Measurements from ENCODE around the gene APC2. TPM values are rescaled to one million over a fixed set of nuclear protein-coding genes. Genes with fewer than 3 reads are reported as not detected.

The APC2 gene
- total and polyA plus RNA-seq, 4 donors: under 0.01 to 0.06 (median 0.03) TPM

DNA sequence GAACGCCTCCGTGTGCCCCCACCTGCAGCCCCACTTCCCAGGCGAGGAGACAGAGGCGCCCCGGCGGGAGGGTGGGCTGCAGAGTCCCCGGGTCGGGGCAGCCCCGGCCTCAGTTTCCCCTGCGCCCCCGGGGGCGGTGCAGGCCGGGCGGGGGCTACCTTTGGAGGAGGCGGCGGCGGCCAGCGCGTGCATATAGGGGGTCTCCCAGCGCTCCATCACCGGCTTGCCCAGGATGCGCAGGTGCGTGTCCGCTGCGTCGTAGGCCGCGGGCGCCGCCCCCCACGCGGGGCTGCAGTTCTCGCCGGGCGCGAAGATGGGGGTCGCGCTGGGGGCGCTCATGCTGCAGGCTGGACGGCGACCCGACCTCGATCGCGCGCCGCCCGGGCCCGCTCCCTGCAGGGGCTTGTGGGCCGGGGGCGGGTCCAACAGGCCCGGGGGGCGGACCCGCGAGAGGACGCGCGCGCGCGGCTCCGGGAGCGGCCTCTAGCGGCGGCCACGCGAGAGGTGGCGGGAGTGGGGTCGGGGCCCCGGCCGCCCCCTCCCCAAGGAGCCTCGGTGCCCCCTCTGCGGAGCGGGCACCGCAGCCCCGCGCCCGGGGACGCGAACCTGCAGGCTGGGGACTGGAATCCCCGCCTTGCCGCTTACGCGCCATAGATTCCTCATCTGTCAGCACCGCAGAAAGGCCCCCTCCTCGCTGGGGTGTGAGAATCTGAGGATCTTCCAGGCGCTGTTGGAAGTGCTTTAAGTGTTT is 48.6 kb upstream of the APC2 start, which contains the start of gene GAMT:
TSS of gene GAMT (minus strand) at position 405 of the 751 bp plus-strand sequence. CDS start at position 339, 66 bp downstream.
- Histone ChIP-seq H3K4me3 (ENCODE audit: low read depth in 1 of 3, low read length in 3 of 3) (peak within 1 kb of the TSS; percentile 51 to 94 (median 72)), H3K4me1 (ENCODE audit: control insufficient read depth in 4 of 4, insufficient read depth in 4 of 4, low read length in 3 of 4) (peaks cover 18 to 49% (median 33%) of the 10 kb centered on the region in 4 donors), H3K27ac (ENCODE audit: low read depth in 1 of 2, low read length in 2 of 2) (peak within 1 kb of the TSS; percentile 73 to 89), H3K27me3 (ENCODE audit: control insufficient read depth in 4 of 4, insufficient read depth in 4 of 4, low read length in 3 of 4) (no peaks in the 10 kb centered on the region), H3K36me3 (ENCODE audit: control insufficient read depth in 4 of 4, insufficient read depth in 3 of 4, low read depth in 1 of 4, low read length in 3 of 4) (peaks cover 0 to 6% (median 2%) of the 10 kb centered on the region in 4 donors), H3K9ac (ENCODE audit: low read depth in 1 of 2, low read length in 2 of 2) (peak within 1 kb of the TSS; percentile 64 to 70), H3K9me3 (ENCODE audit: control insufficient read depth in 4 of 4, low read length in 3 of 4) (no peaks in the 10 kb centered on the region)
- no peak for DNase-seq (ENCODE audit: low spot score)
- TF ChIP-seq RAD21 (IDR thresholded peaks at IDR 0.05) (no peak), SP1 (IDR thresholded peaks at IDR 0.05) (no peak), FOXA2 (IDR thresholded peaks at IDR 0.05) (no peak), ATF3 (IDR thresholded peaks at IDR 0.05) (no peak), CTCF (IDR thresholded peaks at IDR 0.05; ENCODE audit: low read depth, low read length, missing input control) (peak; percentile 38), GABPA (IDR thresholded peaks at IDR 0.05 in 1 of 2, conservative IDR thresholded peaks at IDR 0.05 in 1 of 2) (no peak), EGR1 (IDR thresholded peaks at IDR 0.05; ENCODE audit: low read depth in 2 of 2) (no peak)
- TF ChIP-seq, protein P1, sequence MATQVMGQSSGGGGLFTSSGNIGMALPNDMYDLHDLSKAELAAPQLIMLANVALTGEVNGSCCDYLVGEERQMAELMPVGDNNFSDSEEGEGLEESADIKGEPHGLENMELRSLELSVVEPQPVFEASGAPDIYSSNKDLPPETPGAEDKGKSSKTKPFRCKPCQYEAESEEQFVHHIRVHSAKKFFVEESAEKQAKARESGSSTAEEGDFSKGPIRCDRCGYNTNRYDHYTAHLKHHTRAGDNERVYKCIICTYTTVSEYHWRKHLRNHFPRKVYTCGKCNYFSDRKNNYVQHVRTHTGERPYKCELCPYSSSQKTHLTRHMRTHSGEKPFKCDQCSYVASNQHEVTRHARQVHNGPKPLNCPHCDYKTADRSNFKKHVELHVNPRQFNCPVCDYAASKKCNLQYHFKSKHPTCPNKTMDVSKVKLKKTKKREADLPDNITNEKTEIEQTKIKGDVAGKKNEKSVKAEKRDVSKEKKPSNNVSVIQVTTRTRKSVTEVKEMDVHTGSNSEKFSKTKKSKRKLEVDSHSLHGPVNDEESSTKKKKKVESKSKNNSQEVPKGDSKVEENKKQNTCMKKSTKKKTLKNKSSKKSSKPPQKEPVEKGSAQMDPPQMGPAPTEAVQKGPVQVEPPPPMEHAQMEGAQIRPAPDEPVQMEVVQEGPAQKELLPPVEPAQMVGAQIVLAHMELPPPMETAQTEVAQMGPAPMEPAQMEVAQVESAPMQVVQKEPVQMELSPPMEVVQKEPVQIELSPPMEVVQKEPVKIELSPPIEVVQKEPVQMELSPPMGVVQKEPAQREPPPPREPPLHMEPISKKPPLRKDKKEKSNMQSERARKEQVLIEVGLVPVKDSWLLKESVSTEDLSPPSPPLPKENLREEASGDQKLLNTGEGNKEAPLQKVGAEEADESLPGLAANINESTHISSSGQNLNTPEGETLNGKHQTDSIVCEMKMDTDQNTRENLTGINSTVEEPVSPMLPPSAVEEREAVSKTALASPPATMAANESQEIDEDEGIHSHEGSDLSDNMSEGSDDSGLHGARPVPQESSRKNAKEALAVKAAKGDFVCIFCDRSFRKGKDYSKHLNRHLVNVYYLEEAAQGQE (IDR thresholded peaks at IDR 0.05): no peak
- under 1% methylated on average over 87 of the region's 87 CpGs for WGBS

DNA sequence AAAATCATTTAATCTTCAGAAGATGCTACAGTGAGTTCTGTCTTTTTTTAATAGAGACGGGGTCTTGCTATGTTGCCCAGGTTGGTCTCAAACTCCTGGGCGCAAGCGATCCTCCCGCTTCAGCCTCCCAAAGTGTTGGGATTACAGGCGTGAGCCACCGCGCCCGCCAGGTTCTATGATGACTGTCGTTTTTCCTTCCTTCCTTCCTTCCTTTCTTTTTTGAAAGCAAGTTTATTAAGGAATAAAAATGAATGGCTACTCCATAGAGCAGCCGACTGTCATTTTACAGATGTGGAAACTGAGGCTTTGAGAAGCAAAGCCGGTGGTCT is 48.1 kb upstream of the APC2 start:
- Histone ChIP-seq H3K4me3 (ENCODE audit: low read depth in 1 of 3, low read length in 3 of 3) (peak overlapping the region in 2 of 3 donors; percentile 58 to 94), H3K9ac (ENCODE audit: low read depth in 1 of 2, low read length in 2 of 2) (peak overlapping the region; percentile 14 to 70), H3K27me3 (ENCODE audit: control insufficient read depth in 4 of 4, insufficient read depth in 4 of 4, low read length in 3 of 4) (no peaks in the 10 kb centered on the region), H3K36me3 (ENCODE audit: control insufficient read depth in 4 of 4, insufficient read depth in 3 of 4, low read depth in 1 of 4, low read length in 3 of 4) (peaks cover 0 to 6% (median 2%) of the 10 kb centered on the region in 4 donors), H3K4me1 (ENCODE audit: control insufficient read depth in 4 of 4, insufficient read depth in 4 of 4, low read length in 3 of 4) (peaks cover 14 to 47% (median 32%) of the 10 kb centered on the region in 4 donors), H3K9me3 (ENCODE audit: control insufficient read depth in 4 of 4, low read length in 3 of 4) (no peaks in the 10 kb centered on the region), H3K27ac (ENCODE audit: low read depth in 1 of 2, low read length in 2 of 2) (peak overlapping the region in 1 of 2 donors; percentile 89)
- TF ChIP-seq TAF1 (conservative IDR thresholded peaks at IDR 0.05) (no peak), JUND (IDR thresholded peaks at IDR 0.05) (no peak), ZBTB33 (IDR thresholded peaks at IDR 0.05) (no peak), FOXA1 (IDR thresholded peaks at IDR 0.05) (no peak), GABPA (IDR thresholded peaks at IDR 0.05 in 1 of 2, conservative IDR thresholded peaks at IDR 0.05 in 1 of 2) (no peak), ATF3 (IDR thresholded peaks at IDR 0.05) (no peak), EGR1 (IDR thresholded peaks at IDR 0.05; ENCODE audit: low read depth in 2 of 2) (no peak), CTCF (IDR thresholded peaks at IDR 0.05; ENCODE audit: low read depth, low read length, missing input control) (no peak), RXRA (IDR thresholded peaks at IDR 0.05) (no peak), HNF4G (IDR thresholded peaks at IDR 0.05) (no peak), SP1 (IDR thresholded peaks at IDR 0.05) (no peak)
- no peak for DNase-seq (ENCODE audit: low spot score)
- WGBS: 57% methylated on average over 11 of the region's 11 CpGs
